ENCODE measurements around the gene FXYD2. TPM values are rescaled to one million over a fixed set of nuclear protein-coding genes. Genes with fewer than 3 reads are reported as not detected.

Gene FXYD2
- total RNA-seq, 6 donors from 2014 or later: 0.15 to 4.5 (median 2.4) TPM

GRCh38 chr11:117841551-117842031, 17.0 kb upstream of the FXYD2 start:
- Histone ChIP-seq H3K27ac (peak overlapping the region in 3 of 4 donors; percentile 3 to 74 (median 53)), H3K27me3 (no peaks in the 10 kb centered on the region), H3K36me3 (peaks cover 0 to 31% (median 0%) of the 10 kb centered on the region in 4 donors), H3K4me3 (no peak overlapping the region), H3K4me1 (peaks cover 0 to 8% (median 7%) of the 10 kb centered on the region in 4 donors), H3K9me3 (no peaks in the 10 kb centered on the region)
- no peak for TF ChIP-seq POLR2AphosphoS5 (IDR thresholded peaks at IDR 0.05)
- TF ChIP-seq CTCF (IDR thresholded peaks at IDR 0.05): no peak
- TF ChIP-seq EP300 (IDR thresholded peaks at IDR 0.05): no peak
- no peak for TF ChIP-seq POLR2A (IDR thresholded peaks at IDR 0.05)
- ATAC-seq (ENCODE audit: low FRiP score in 2 of 2) (peak in 1 of 2 donors; percentile 4), DNase-seq (peak in 1 of 2 donors; percentile 10)
- 76 to 78% methylated on average over 7 of the region's 7 CpGs for WGBS, 2 donors

- WGBS, 2 donors: 89 to 91% methylated on average over 11 of the region's 11 CpGs
- no peak for ATAC-seq (ENCODE audit: low FRiP score in 2 of 2)
- Histone ChIP-seq H3K4me3 (no peak overlapping the region), H3K27ac (peak overlapping the region in 2 of 4 donors; percentile 3 to 74), H3K4me1 (peaks cover 3 to 8% (median 7%) of the 10 kb centered on the region in 4 donors), H3K27me3 (no peaks in the 10 kb centered on the region), H3K36me3 (peaks cover 0 to 31% (median 0%) of the 10 kb centered on the region in 4 donors), H3K9me3 (no peaks in the 10 kb centered on the region)
- DNase-seq: peak in 1 of 2 donors; percentile 20
- TF ChIP-seq POLR2AphosphoS5 (IDR thresholded peaks at IDR 0.05): no peak
- TF ChIP-seq CTCF (IDR thresholded peaks at IDR 0.05): no peak
- no peak for TF ChIP-seq EP300 (IDR thresholded peaks at IDR 0.05)
- TF ChIP-seq POLR2A (IDR thresholded peaks at IDR 0.05): no peak
Measured at GRCh38 chr11:117840881-117841550, 16.5 kb upstream of the FXYD2 start.

GRCh38 chr11:117839936-117840813, 15.6 kb upstream of the FXYD2 start:
- DNase-seq: peak in 1 of 2 donors; percentile 14
- 94 to 97% methylated on average over 5 to 9 of the region's 10 CpGs for WGBS, 2 donors

GRCh38 chr11:117839380-117839881, 14.9 kb upstream of the FXYD2 start:
- DNase-seq: peak in 1 of 2 donors; percentile 18
- WGBS, 2 donors: 81 to 83% methylated on average over 6 to 7 of the region's 7 CpGs
- TF ChIP-seq EP300 (IDR thresholded peaks at IDR 0.05): no peak
- no peak for TF ChIP-seq POLR2AphosphoS5 (IDR thresholded peaks at IDR 0.05)
- TF ChIP-seq CTCF (IDR thresholded peaks at IDR 0.05): no peak
- TF ChIP-seq POLR2A (IDR thresholded peaks at IDR 0.05): no peak

More at GRCh38 chr11:117839936-117840813, 15.6 kb upstream of the FXYD2 start:
- TF ChIP-seq POLR2A (IDR thresholded peaks at IDR 0.05) (no peak), CTCF (IDR thresholded peaks at IDR 0.05) (no peak), EP300 (IDR thresholded peaks at IDR 0.05) (no peak), POLR2AphosphoS5 (IDR thresholded peaks at IDR 0.05) (no peak)
- no peaks in the 10 kb centered on the region for H3K9me3 ChIP-seq
- peak in 1 of 2 donors; percentile 6 for ATAC-seq (ENCODE audit: low FRiP score in 2 of 2)
- peaks cover 3 to 8% (median 7%) of the 10 kb centered on the region in 4 donors for H3K4me1 ChIP-seq
- no peaks in the 10 kb centered on the region for H3K27me3 ChIP-seq
- H3K27ac ChIP-seq: no peak overlapping the region
- H3K36me3 ChIP-seq: peaks cover 0 to 31% (median 0%) of the 10 kb centered on the region in 4 donors
- no peak overlapping the region for H3K4me3 ChIP-seq

More at GRCh38 chr11:117839380-117839881, 14.9 kb upstream of the FXYD2 start:
- no peak overlapping the region for H3K4me3 ChIP-seq
- peaks cover 3 to 8% (median 7%) of the 10 kb centered on the region in 4 donors for H3K4me1 ChIP-seq
- no peak for ATAC-seq (ENCODE audit: low FRiP score in 2 of 2)
- H3K36me3 ChIP-seq: peaks cover 0 to 31% (median 0%) of the 10 kb centered on the region in 4 donors
- H3K9me3 ChIP-seq: no peaks in the 10 kb centered on the region
- no peak overlapping the region for H3K27ac ChIP-seq
- H3K27me3 ChIP-seq: no peaks in the 10 kb centered on the region
